NCI-H2081 treated with DMSO at 0.1 percent for 48 hours (cell line): Measurements from ENCODE around the gene EPN2.

Source experiments
- DNase-seq: peaks from one replicate; lab custom pipeline; 2025; lab: John Stamatoyannopoulos, UW

EPN2 gene

DNA sequence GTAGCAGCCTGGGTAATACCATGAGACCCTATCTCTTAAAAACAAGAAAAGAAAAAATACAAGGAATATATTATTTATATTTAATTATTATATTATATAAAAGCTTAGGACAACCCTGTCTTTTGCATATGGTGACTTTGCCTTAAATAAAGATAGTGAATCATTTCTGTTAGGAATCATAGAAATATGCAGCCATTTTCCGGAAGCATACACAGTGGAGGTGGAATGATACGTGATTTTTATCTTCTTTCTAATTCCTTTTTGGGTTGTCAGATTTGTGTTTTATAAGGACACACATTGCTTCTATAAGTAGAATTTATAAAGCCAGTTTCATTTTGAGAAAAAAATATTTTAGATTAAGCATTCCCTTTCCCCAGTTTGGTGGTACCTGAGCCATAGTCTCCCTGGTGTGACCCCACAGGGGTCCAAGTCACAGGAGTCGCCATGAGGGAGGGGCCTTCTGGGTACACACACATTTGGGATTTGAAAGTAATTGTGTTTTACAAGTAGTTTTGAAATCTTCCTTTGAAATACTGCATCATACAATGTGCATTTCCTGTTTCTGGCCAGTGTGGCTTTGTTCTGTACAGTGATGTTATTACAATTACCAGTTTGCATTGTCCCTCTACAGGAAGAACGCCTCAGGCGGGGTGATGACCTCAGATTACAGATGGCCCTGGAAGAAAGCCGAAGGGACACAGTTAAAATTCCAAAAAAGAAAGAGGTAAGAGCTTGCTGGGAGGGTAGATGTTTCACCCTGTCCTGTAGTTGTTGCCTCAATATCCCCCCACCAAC, 74.5 kb downstream of the EPN2 start:
- DNase-seq = no peak

- no peak for DNase-seq
These were observed 75.2 kb downstream of the EPN2 start for GRCh38 chr17:19312406-19312805.

- no peak for DNase-seq
These were observed 76.0 kb downstream of the EPN2 start for GRCh38 chr17:19313066-19313745.

- no peak for DNase-seq
These were observed 76.8 kb downstream of the EPN2 start for GRCh38 chr17:19313746-19314651.

GRCh38 chr17:19315104-19315503, 77.9 kb downstream of the EPN2 start:
- no peak for DNase-seq

- DNase-seq = no peak
These were observed 79.7 kb downstream of the EPN2 start for GRCh38 chr17:19316761-19317358.

GRCh38 chr17:19317359-19318095, 80.4 kb downstream of the EPN2 start:
- no peak for DNase-seq

- no peak for DNase-seq
These were observed 81.4 kb downstream of the EPN2 start for GRCh38 chr17:19318611-19319010.

DNA sequence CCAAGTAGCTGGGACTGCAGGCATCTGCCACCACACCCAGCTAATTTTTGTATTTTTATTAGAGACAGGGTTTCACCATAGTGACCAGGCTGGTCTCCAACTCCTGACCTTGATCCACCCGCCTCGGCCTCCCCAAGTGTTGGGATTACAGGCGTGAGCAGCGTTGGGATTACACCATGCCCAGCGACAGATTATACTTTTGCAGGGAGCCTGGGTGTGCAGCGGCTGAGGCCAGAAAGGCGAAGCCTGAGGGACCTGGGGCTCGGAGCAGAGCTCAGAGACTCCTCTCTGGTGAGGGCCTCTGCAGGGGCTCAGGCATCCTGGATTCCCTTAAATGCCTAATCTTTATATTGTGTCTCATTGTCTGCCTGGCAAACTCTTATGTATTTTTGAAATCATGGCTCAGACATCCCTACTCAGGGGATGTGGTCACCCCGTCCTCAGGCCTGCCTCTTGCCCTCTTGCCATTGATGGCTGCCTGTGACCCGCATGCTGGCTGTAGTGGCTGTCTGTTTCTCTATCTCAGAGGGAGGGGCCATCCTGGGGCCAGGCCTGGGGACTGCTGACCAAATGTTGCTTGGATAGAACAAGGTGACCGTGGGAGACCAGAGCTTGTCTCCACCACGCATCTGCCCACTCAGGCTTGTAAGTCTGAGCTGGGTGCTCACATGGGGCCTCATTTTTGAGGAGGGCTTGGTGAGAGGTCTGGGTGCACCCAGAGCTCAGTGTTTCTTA, 82.8 kb downstream of the EPN2 start:
- DNase-seq = no peak

GRCh38 chr17:19320876-19321275, 83.7 kb downstream of the EPN2 start:
- DNase-seq = no peak

- no peak for DNase-seq
These were observed 84.4 kb downstream of the EPN2 start for GRCh38 chr17:19321481-19322128.

- DNase-seq = no peak
These were observed 85.0 kb downstream of the EPN2 start for GRCh38 chr17:19322129-19322505.

DNA sequence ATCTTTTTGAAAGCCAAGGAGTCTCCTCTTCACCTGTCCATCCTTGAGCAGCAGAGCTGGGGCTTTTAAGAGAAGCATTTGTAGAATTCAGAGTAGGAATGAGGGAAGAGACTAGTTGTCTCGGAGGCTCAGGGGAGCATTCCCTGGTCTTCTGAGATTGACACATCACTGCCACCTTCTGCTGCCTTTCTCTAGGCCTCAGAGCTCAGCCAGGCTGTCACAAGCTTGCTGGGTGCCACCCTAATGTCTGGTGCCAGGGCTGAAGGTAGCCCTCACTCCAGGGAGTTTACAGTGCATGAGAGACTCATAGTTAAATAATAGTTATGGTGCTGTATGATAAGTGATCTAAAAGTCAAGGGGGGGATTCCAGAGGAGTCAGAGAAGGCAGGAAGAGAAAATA, 85.7 kb downstream of the EPN2 start:
- no peak for DNase-seq

DNA sequence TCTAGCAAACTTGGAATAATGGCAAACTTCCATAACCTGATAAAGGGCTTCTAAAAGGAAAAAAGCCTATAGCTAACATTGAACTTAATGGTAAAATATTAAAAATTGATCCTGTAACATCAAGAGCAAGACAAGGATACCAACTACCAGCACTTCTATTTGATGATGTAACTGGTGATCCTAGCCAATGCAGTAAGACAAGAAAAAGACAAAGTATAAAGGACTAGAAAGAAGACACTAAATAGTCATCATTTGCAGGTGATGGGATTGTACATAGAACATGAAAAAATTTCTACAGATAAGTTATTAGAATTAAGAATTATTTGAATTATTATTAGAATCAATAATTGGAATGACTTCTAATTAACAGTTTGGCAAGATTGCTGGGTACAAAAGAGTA, 88.4 kb downstream of the EPN2 start:
- DNase-seq = no peak

GRCh38 chr17:19327031-19327783, 90.0 kb downstream of the EPN2 start:
- DNase-seq = no peak

DNA sequence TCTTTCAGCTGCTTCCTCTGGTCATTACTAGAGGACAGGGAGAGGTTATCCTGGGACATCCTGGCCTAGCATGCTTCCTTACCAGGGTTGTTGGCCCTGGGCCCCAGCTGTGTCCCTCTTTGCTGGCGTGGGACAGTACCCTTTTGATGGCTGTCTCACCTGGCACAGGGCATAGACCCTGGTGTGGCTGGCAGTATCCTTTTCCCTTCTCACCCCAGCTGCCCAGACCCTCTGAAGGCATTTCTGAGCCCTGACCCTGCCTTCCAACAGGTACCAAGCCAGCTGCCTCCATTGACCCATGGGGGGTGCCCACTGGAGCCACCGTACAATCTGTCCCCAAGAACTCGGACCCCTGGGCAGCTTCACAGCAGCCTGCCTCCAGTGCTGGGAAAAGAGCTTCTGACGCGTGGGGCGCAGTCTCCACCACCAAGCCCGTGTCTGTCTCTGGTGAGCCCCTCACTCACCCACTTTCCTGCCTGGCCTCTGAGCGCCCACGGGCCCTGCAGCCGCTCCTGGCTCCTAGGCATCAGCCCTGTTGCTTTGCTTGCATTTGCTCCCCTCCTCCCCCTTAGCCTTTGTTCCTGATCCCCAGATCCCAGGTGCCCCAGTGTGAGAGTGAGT, 91.4 kb downstream of the EPN2 start:
- DNase-seq = no peak

DNA sequence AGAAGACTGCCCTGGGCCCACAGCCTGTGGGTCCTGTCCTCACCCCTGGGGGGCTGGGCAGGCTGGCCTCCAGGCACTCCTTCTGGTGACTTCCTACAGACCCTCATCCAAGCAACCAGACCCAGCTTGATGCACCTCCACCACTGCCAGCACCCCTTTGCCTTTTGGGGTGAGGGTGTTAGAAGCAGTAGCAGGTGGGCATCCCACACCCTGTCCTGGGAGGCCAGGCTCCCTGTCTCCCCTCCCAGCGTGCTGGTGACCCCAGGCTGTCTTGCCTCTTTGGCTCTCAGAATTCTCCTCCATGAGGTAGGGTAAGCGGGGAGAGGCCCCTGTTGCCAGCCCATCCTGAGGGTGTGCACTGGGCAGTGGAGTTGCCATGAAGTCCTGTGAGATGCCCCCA, 92.0 kb downstream of the EPN2 start:
- DNase-seq = no peak

DNA sequence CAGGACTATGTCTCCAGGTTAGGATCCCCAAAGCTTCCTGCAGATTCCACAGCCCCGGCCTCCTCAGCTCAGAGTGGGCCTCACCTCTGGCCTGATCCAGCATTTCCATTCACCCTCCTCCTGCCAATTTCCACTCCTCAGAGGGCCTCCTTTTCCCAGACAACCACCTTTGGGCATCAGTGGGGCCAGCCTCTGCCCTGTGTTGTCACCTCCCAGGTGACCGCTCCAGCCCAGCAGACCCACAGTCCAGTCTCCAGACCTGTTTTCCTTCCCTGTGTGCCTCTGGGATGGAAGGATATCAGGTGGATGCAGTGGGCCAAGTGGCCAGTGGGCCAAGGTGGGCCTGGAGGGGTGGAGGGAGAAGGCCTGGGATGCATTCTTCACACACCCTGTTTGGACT, 92.7 kb downstream of the EPN2 start:
- no peak for DNase-seq

GRCh38 chr17:19330271-19330670, 93.1 kb downstream of the EPN2 start:
- DNase-seq = no peak
